NCI-H1694 treated with DMSO at 0.1 percent for 48 hours (cell line): ENCODE measurements around the gene RSRP1.

ENCODE experiments used
- DNase-seq: peaks from one replicate; lab custom pipeline; 2025; lab: John Stamatoyannopoulos, UW

The RSRP1 gene

DNA sequence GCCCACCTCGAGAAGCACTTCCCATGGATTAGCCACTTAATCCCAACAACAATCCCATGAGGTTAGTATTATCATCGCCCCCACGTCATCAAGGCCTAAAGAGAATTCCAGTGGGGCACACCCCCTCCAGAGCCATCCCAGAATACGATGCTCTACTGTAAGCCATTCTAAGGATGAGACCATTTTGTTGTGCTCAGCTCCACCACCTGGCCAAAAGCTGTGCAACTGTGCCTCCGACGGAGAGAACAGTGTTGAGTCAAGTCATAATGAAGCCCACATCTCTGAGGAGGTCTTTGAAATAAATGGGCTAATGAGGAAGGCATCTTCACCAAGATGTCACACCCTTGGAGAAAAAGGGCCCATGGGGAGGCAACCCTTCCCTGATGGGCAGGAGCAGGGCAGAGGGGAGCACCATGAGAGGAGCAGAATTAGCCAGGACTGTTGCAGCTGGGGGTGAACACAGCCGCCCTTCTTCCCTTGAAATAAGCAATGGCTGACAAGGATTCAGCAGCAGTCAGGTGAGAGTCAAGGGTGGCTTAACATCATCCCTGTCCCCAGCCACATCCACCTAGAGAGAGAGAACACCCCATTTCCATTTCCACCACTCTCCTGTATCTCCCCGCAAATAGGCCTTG is 29.5 kb downstream of the RSRP1 start:
- no peak for DNase-seq

- no peak for DNase-seq
Measured at GRCh38 chr1:25217015-25217414, 30.2 kb downstream of the RSRP1 start.

DNA sequence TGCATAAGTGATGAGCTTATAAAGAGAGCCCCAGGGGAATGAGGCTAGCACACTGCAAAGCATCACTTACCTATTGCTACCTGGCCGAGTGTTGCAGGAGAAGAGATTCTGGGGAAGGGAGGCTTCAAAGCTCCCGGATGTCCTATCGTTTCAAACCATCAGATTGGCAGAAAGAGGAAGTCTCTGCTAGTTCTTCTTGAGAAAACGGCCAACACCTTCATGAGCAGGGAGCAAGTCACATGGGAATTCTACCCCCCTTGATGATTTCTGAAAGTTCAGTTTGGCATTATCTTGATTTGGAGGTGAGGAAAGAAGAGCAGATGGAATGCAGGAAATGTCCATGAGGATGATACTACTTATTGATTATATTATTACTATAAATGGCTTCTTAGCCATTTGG is 31.1 kb downstream of the RSRP1 start:
- no peak for DNase-seq

DNA sequence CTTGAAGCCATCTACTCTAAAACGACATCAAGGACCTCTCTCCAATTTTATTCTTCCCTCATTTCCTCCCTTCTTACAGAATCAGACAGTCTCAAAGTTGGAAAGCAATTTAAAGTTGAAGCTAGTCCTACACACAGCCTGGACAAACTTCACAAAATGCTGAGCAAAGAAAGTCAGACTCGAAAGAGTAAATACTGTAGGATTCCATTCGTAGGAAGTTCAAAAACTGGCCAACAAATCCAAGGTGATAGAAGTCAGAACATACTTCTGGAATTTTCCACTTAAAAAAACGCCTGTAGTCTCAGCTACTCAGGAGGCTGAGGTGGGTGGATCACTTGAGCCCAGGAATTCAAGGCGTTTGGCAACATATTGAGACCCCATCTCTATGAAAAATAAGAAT is 34.5 kb downstream of the RSRP1 start:
- DNase-seq, result no peak

DNA sequence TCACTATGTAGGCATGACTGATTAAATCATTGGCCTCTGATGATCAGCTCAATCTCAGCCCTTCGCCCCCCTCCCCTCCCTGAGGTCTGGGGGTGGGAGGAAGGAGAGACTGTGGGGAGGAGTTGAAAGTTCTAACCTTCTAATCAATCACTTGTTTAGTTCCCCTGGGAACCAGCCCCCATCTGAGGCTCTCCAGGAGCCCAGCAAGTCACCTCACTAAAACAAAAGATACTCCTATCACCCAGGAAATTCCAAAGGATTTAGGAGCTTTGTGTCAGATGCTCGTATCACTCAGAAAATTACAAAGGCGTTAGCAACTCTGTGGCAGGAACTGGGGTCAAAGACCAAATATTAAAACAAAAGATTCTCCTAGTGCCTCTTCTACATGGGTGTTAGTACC is 36.5 kb downstream of the RSRP1 start:
- DNase-seq, result no peak

- DNase-seq, result no peak
Measured at GRCh38 chr1:25209516-25209915, 37.7 kb downstream of the RSRP1 start.

DNA sequence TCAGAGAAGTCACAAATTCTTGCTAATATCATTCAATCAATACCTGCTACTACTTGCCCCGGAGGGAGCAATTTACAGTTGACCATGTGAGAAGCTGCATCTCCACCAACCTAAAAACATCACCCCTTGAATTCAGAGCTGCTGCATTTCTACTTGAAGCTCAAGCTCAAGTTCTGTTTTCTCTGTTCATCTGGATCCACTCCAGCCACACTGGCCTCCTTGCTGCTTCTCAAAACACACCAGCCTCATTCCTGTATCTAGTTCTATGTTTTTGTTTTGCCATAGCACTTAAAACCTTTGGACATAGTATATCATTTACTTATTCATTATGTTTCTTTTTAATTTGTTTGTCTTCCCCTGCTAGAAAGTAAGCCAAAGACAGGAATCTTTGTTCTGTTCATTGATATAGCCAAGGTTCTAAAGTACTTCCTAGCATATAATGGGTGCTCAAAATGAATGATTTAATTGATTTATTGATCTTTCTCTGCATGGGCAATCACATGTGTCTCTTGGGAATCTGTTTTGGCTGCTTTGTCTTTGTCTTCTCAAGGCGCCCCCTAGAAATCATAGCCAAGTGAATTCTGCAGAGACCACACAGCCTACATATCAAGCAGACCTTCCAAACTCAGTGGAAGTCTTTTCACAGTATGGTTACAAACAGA is 38.6 kb downstream of the RSRP1 start:
- no peak for DNase-seq

DNA sequence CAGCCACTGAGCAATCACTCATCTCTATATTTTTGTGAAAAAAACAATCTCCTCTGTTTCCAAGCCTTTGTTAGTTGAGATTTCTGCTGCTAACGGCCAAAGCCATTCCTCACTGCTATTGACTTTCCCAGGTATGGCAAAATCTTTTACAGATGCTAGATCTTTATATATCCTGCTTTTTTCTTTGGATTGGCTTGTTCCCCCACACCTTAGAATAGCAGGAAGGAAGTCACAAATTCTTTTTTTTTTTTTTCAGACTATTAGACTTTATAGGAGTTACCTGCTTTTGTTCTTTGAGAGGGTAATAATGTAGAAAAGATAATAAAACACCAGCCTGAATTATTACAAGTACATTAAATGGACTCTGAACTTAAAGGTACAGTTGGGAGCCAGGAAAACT is 39.2 kb downstream of the RSRP1 start:
- no peak for DNase-seq

DNA sequence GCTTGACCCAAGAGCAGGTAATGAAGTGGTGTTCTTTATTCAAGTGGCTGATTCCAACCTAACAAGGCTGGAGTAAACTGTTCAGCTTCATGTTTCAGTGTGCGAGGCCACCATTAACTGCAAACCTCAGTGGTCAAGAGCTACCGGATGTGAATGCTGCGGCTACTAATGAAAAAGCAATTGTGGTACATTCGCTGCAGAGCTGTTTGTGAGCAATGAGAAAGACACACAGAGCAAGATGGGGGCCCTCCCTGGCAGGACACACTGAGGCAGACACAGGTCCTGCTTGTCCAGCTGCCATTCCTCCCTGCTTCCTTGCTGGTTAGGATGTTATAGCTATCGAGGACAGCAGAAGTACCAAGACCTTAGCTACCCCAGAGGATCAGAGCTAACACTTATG is 41.1 kb downstream of the RSRP1 start:
- no peak for DNase-seq

- DNase-seq, result no peak
Measured at GRCh38 chr1:25205786-25206185, 41.5 kb downstream of the RSRP1 start.

- peak; percentile 67 for DNase-seq
Measured at GRCh38 chr1:25204797-25205480, 42.3 kb downstream of the RSRP1 start.

- DNase-seq, result no peak
Measured at GRCh38 chr1:25201006-25201405, 46.2 kb downstream of the RSRP1 start.

DNA sequence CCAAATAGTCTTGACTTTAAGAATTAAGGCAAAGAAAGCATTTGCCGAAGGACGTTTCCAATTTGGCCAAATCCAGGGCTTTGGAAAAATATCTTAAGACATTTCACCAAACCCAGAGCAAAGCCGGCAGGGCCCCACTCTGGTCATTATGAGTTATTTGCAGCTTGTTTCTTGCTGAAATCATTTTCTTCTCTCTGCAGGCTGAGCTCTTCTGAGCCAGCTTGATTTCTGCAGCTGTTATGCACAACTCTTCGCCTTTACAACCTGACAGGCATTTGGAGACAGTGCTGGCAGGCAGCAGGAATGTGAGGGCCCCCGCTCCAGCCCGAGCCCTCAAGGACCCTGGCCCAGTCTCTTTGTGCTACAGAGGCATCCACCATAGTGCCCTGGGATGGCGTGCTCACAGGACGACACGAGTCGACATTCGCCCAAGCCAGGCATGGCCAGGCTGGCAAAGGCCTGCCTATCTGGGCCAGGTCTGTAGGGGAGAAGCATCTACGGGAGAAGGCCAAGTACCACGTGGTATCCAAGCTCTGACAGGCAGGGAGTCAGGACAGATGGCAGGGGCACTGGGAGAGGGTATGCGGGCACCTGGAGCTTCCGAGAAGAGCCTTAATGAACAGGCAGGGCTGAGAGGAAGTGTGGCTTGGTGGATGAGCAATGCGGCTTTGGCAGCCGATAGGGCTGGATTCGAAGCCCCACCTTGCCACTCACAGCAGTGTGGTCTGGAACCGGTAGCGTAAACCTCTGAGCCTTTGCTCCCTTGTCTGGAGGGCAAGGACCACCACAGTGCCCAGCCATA is 47.2 kb downstream of the RSRP1 start:
- peak; percentile 39 for DNase-seq

DNA sequence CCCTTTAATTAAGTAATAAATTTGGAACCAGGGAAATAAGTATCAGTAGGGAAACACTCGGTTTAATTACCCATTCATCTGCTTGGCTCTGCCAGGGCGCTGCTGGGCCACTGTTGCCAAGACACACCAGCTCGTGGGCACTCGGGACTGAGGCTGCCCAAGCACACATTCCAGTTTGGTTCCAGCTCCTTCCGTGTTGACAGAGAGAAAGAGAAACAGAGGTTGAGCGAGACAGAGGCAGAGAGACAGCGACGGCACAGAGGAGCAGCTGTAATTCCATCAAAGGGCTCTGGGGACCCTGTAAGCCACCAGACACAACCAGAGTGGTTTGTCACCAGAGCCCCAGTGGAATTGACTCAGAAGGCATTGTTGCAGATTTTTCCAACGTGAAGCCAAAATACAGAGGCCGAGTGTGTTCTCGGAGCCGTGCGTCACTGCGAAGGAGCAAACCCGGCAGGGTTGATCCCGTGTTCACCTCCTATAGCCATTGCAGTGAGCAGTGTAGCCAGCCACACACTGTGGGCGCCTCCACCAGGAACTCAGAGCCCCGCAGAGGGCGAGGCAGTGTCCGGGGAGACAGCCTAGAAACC is 48.5 kb downstream of the RSRP1 start:
- DNase-seq, result peak; percentile 67

DNA sequence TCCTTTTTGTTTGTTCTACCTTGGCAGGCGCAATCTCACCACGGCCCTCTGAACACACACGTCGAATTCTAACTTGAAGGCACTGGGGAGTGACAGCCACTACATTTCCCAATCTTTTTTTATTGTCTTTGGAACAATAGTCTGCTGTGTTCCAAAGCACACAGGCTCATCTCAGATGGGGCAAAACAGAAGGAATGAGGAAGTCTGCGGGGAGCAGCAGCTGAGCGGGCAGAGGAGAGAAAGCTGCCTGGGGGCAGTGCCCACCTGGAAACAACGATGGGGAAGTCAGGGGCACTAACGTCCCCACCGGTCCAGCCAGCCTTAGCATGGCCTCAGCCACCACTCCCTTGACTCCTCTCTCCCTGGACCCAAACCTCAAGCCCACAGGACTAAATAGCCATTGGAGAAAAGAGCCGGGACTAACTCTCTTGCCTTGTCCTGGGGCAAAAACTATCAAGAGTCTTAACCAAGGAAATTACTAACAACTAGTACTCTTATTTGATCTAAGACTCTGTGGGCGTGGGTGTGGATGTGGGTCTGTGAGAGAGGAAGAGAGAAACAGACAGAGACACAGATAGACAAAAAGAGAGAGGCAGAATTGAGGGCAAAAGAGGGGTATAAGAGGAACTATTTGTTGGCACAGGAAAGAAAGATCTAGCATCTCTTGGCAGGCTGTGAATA is 49.1 kb downstream of the RSRP1 start:
- DNase-seq, result no peak

- no peak for DNase-seq
Measured at GRCh38 chr1:25197235-25197975, 49.8 kb downstream of the RSRP1 start.

GRCh38 chr1:25196830-25197229 is 50.4 kb downstream of the RSRP1 start:
- DNase-seq, result no peak

GRCh38 chr1:25195835-25196234 is 51.4 kb downstream of the RSRP1 start:
- no peak for DNase-seq

GRCh38 chr1:25194572-25195020 is 52.7 kb downstream of the RSRP1 start:
- peak; percentile 12 for DNase-seq

- DNase-seq, result no peak
Measured at GRCh38 chr1:25194054-25194453, 53.2 kb downstream of the RSRP1 start.

- no peak for DNase-seq
Measured at GRCh38 chr1:25193229-25193628, 54.0 kb downstream of the RSRP1 start.
